ENCODE results near the gene ADGRL4.
"Not testable (repeated sequence)": the region's sequence is repeated elsewhere in the genome, so short reads cannot be mapped to it uniquely, and the experiment has no call there.

ADGRL4 gene

DNA sequence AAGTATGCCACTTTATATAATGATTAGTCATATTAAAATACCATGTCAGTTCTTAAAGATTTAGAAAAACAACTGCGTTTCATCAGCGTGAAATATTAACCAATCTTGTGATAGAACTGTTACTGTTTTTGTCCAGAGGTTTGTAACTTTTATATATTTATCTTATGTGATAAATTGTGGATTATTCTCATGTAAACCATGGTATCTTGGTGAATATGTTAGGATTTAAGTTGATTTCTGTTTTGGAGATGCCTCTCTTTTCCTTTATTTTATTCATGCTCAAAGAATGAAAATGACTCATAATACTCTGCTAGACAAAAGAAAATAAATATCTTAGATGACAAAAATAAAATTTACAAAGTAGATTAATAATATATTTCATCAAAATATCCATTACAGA, 88.4 kb downstream of the ADGRL4 start:
- no peak for DNase-seq (ENCODE audit: low read depth, low spot score)

DNA sequence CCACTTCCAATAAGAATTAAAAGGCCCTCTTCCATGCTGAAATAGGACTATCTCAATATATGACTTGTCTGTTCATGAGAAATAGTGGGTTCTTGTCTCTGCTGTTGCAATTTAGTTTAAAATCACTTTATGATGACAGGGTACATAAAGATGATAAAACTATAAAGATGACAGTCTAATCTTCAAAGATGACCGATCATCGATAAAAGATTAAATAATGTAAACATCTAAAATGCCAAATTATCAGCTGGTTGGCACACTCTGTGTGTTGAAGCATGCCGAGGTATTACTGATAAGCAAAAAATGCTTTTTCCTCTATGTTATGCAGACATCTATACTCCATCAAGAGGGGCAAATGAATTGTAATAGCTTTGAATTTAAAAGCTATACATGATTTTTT, 89.5 kb downstream of the ADGRL4 start:
- DNase-seq (ENCODE audit: low read depth, low spot score), result no peak

DNA sequence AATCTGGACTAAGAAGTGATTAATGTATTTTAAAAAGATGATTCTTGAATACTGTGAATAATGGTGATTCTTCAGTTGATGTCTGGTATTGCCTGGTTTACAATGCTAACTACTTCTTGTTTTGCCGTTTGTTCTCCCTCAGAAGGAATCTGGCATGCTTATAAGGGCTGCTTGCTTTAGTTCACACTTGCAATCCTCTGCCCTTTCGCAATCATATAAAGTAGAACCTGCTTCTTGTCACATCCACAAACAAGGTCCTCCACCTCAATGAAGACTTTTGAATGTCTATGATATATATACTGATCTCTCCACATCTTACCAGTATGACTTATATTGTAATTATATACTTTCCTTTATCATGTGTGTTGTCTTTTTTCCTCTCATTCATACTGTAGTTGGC, 92.6 kb downstream of the ADGRL4 start:
- DNase-seq (ENCODE audit: low read depth, low spot score), result no peak

DNA sequence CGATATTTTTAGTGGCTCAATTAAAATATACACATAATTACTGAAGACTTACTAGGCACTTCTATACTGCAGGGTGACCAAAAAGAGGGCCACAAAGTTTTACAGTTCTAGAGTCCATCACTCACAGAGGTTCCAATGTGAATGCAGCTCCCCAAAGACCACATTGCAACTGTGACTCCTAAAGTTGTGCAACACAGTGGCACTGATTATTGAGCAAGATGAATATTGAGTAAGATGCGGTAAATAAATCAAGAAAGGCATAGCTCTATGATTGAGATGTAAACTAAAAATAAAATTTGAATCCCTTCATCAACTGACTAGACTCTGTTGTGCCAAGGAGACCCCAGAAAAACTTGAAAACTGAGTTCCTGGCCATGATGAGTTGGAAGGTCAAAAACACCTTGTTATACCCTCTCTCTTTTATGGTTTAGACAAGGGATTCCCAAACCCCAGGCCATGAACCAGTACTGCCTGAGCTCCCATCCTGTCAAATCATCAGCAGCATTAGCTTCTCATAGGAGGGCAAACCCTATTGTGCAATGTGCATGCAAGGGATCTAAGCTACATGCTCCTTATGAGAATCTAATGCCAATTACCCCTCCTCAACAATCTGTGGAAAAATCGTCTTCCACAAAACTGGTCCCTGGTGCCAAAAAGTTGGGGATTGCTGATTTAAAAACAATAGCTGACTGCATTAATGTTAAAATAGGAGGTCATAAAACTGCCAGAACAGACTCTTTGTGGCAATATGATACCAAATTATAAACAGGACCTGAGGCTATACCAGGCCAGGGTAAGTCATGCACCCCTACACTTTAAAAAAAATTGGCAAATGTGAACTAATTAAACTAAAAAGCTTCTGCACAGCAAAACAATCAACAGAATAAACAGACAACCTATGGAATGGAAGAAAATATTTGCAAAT, 94.3 kb downstream of the ADGRL4 start:
- no peak for DNase-seq (ENCODE audit: low read depth, low spot score)

DNA sequence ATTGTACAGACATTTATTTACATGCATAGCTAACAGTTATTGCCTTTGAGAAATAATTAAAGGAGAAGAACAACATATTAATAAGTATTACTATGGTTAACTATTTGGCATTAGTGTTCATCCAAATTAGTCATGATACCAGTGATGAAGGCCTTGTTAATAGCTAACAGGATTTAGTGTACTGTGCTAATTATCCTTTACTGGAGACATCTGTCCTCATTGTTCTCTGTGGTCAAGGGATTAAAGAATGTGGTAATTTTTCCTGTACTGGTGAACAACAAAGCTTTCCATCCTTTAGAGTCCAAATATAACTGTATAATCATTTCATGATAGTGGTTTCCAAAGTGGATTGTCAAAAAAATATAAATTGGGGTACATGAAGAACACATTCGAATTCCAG, 103.9 kb downstream of the ADGRL4 start:
- no peak for DNase-seq (ENCODE audit: low read depth, low spot score)

DNA sequence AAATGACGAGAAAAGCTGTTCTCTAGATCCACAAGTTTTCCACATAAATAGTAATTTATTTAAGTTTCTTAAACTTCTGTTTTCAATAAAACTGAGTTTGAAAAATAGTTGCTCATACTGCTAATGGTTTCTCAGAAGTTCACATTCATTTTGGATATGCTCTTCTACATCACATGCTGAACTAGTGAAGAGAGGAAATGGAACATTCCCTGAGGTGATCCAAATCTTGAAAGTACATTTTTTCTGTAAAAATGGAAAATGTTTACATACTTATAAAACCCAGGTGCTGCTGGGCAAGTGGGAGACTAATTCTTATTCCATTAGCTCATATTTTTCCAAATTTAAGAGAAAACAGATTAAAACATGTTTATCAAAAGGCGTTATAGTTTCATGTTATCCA, 111.7 kb downstream of the ADGRL4 start:
- no peak for DNase-seq (ENCODE audit: low read depth, low spot score)

DNA sequence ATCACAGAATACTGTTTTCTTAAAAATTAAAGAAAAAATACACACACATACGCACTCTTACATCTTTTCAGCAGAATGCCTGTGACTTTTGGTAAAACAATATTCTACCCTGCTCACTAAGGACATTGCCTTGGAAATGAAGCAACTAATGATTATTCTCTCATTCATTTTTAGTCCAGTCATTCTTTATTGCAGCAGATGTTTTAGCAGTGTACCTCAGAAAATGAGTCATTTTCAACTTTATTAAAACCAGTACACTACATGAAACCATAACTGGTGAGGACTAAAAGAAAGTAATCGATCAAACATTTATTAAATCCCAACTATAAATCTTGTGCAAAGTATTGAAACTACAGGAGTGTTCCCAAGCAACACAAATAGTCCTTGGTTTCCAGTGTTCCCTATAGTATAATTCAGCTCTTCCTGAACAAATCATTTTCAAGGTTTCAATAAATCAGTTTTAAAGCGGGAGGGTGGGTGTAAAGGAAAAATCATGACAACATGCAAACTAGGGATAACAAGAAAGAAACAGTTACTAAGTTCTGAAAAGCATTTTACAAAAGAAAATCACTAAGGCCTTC, 114.2 kb downstream of the ADGRL4 start:
- no peak for DNase-seq (ENCODE audit: low read depth, low spot score)

DNA sequence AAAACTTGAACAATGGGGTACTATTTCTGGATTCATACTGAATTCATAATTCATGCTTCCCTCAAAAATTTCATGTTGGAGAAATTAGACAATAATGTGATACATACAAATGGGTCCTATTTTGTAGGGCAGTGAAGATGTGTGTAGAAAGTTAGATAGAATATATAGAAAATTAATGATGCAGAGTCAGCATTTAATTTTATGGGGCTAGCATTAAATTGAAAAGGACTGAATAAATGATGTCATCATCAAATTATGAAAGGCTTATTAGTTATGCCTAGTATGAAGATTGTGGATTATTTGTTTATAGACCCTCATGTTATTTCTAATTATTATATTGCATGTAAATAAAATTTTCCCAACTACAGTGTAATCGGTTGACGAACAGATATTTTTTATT, 119.1 kb downstream of the ADGRL4 start:
- DNase-seq (ENCODE audit: low read depth, low spot score), result no peak

DNA sequence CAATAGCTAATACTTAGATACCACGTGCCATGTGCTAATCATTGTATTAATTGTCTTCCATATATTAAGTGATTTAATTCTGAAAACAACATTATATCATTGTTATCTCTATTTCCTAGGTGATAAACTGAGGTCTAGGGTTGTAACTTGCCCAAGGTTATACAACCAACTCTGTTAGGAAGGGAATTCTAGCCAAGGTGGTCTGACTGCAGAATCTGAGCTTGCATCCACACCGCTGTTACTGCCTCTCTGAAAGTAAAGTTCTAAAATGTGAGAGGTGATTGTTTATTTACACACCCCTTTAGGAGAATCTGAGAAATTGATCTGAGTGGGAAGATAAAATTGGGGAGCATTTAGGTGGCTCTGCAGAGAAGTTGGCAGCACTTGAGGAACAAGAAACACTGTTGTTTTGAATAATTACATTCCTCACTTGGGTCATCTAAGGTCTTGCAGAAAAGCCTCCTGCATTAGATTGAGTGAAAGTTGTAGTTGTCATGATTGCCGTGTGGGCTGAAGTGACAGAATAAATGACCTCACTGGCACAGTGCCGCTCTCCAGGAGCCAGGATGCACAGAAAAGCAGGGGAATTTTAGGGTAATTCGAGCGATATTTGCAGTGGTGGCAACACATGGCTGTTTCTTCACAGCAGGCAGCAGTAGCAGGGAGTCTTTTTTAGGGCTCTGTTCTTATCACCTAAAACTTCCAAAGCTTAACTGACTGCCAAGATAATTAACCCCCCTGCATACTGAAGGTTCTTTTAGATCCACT, 121.7 kb downstream of the ADGRL4 start:
- DNase-seq (ENCODE audit: low read depth, low spot score), result no peak

DNA sequence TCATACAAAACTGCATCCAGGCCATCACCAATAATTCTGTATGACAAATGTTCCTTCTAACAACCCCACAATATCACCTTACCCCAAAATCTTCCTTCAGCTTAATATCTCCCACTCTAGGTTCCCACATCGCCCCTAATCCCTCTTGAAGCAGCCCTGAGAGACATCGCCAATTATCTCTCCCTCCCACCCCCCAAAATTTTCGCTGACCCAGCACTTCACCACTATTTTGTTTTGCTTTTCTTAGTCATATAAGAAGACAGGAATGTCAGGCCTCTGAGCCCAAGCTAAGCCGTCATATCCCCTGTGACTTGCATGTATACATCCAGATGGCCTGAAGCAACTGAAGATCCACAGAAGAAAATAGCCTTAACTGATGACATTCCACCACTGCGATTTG, 126.3 kb downstream of the ADGRL4 start:
- DNase-seq (ENCODE audit: low read depth, low spot score), result no peak

DNA sequence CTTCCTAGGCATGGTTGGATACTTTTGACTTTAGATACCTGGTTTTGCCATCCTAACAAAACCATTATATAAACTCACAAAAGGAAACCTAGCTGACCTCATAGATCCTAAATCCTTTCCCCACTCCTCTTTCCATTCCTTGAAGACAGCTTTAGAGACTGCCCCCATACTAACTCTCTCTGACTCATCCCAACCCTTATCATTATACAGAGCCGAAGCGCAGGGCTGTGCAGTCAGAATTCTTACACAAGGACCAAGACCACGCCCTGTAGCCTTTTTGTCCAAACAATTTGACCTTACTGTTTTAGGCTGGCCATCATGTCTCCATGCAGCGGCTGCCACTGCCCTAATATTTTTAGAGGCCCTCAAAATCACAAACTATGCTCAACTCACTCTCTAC, 130.5 kb downstream of the ADGRL4 start:
- DNase-seq (ENCODE audit: low read depth, low spot score), result not testable (repeated sequence)

DNA sequence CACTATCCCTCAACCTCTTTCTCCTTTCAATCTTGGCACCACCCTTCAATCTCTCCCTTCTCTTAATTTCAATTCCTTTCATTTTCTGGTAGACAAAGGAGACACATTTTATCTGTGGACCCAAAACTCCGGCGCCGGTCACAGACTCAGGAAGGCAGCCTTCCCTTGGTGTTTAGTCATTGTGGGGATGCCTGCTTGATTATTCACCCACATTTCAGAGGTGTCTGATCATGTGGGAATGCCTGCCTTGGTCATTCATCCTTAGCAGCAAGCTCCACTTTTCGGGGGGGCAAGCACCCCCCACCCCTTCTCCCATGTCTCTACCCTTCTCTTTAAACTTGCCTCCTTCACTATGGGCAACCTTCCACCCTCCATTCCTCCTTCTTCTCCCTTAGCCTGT, 133.7 kb downstream of the ADGRL4 start:
- not testable (repeated sequence) for DNase-seq (ENCODE audit: low read depth, low spot score)

DNA sequence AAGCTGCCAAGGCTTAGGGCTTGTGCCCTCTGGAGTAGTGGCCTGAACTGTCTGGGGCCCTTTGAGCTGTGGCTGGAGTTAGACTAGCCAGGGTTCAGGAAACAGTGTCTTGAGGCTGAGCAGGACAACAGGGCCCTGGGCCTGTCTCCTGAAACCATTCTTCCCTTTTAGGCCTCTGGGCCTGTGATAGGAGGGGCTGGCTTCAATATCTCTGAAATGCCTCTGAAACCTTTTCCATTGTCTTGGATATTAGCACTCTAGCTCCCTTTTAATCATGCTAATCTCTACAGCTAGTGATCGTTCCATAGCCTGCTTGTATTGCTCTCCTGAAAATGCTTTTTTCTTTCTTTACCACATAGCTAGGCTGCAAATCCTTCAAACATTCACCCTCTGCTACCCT, 135.3 kb downstream of the ADGRL4 start:
- DNase-seq (ENCODE audit: low read depth, low spot score), result no peak

DNA sequence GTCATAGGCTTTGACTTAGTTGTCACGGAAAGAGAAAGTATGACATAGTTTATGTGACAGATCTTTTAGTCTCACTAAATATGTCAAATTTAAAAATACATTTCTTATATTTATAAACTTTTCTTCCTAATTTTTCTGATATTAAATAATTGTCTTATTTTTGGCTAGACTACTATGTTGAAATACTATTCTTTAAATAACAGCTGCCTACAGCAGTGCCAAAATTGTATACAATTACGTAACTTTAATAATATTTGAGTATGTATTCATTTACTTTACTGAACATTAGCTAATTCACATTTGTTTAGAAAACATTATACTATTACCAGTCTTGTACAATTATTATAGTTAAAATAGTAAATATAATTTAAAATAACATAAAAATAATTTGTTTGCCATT, 137.4 kb downstream of the ADGRL4 start:
- DNase-seq (ENCODE audit: low read depth, low spot score), result no peak

DNA sequence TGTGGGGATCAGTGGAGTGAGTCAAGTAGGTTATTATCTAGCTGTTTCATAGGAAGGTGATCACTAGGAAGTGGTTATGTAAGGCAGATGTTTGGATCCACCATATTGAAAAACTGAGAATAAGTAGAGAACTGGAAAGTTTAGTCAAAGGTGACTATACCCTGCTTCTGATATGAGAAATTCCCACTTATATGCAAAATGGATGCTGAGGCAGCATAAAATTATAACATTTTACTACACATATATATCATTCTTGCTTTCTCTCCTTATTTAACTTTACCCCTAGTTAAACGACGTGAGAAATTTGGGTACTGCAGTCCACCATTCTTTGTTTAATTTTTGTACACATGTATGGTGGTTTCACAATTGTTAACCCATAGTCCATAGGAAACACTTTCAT, 142.4 kb downstream of the ADGRL4 start:
- no peak for DNase-seq (ENCODE audit: low read depth, low spot score)

DNA sequence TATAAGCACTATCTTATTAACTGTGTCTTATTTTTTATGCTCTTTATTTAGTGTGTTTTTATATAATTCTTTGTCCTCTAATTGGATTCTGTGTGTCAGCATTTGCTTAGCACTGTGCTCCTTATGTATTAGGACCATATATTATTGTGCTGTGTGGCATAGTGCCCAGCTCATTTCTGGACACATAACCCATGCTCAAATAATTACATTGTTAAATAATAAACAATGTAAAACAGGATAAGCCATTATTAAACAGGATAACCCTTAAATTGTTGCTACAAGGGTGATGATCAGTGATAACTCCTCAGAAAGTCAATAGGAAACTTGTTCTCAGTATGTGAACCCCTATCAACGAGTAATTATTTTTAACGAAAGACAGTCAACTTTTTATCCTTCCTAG, 150.4 kb downstream of the ADGRL4 start:
- no peak for DNase-seq (ENCODE audit: low read depth, low spot score)

DNA sequence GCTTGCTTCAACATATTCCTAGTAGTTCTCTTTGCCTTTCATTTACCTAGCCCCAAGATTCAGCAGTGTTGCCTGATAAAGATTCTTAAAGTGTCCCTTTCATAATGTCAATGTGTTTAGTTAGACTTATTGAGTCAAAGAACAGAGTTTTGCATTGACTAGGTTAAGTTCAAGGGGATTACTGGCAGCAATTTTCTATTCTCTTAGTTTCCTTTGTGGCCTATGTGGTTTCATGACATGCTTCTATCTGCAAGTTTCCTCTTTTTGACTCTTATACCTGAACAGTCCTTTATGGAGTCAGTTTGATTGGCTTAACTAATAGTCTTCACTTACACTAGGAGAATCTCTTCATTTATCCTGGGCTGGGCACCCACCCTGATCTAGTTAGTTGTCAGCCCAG, 151.3 kb downstream of the ADGRL4 start:
- no peak for DNase-seq (ENCODE audit: low read depth, low spot score)

DNA sequence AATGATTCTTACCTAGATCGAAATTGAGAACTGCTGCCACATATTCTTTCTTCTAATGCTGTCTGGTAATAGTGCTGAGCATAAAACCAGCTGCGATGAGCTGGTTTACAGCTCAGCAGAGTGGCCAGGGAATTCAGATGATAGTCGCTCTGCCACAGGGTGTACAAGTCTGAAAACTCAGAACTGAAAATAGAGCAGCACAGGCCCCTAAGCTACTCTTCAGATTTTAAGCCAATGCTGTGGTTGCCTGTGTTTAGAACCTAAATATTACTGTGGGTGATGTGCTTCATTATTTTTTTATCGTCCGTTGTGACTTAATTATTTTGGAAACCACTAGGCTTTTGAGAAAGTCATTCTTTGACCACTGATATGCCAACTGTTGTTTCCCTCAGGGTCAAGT, 152.0 kb downstream of the ADGRL4 start:
- no peak for DNase-seq (ENCODE audit: low read depth, low spot score)

DNA sequence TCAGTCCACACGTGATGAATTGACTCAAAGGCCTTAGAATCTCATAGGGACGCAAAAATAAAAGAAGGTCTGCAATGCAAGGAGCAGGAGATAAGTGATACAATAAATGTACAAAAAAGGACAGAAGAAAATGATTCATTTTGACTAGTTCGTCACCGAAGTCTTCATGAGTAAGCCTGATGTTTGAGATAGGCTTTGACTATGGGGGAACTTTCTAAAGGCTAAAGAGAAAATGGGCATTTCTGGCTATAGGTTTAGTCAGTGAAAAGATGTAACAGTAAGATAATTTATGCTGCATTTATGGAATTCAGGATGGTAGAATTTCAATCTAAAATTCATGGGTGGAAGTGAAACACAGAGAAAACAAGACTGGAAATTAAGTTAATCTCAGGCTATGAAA, 163.0 kb downstream of the ADGRL4 start:
- DNase-seq (ENCODE audit: low read depth, low spot score), result no peak

DNA sequence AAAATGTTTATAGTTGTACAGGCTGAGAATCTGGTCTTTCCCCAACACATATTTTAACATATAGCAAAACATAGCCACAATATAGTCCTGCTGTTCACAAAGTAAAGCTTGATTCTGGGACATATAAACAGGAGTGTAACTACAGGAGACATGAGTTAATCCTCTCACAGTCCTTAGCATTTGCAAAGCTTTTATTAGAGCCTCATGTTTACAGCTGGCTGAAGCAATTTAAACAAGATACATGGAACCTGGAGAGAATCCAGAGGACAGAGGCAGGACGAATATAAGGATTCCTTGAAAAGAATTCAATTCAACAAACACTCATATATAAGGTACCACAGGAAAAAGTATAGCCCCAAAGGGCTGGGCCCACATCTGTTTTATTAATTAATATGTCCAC, 163.4 kb downstream of the ADGRL4 start:
- no peak for DNase-seq (ENCODE audit: low read depth, low spot score)

DNA sequence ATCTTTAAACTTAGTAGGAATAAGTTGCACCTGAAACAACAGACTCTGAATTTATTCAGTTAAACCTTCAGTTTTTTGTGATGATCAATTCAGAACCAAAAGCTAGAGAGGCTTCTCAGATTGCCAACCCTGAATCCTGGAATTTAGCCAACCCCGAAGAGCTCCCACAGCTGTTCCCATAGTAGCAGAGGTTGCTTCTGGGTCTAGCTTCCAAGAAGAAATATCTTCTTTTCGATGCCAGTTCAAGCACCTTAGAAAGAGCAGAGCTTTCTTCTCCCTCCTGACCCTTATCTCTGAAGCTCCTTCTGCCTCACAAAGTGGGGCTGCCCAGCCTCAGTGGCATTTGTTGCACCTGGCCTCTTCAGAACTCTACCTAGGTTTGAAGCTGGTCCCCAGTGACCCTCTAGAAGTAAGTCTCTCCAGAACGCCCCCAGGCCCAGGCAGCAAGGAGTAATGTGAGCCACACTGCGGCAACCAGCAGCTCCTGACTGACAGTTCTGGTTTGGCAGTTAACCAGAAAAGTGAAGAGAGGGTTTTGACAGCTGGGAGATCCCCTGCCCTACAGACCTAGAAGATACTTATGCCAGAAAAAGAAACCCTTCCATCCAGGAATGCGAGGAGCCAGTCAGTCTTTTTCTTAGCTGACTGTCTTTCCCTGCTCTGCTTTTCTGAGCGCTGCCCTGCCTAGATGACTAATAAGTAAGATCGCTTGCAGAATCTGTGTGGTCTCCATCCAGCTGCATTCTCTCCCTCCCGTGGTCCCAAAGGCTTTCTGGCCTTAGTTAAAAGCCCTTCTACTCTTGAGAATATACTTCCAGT, 165.9 kb downstream of the ADGRL4 start:
- no peak for DNase-seq (ENCODE audit: low read depth, low spot score)
